Activated gamma-delta T cell (primary cell): ENCODE data around the gene FOXK1.
"Not testable (repeated sequence)": the region's sequence is repeated elsewhere in the genome, so short reads cannot be mapped to it uniquely, and the experiment has no call there.

Experiments
- DNase-seq: peaks from one replicate; lab custom pipeline; 2025; lab: John Stamatoyannopoulos, UW
- total RNA-seq, 2 donors: gene quantifications; one replicate each; lab custom pipeline; 2026; lab: John Stamatoyannopoulos, UW

Gene FOXK1
- total RNA-seq: 180 to 232 reads per million in 2 donors

GRCh38 chr7:4681886-4682620 lies at the start of gene FOXK1:
Gene FOXK1, plus strand, starts transcription at chr7:4682295. Its CDS starts 14 bp downstream, at chr7:4682309.
- peak; percentile 69 for DNase-seq

- no peak for DNase-seq
Measured at GRCh38 chr7:4633012-4633411, 49.1 kb upstream of the FOXK1 start.

- DNase-seq: no peak
Measured at GRCh38 chr7:4634166-4634565, 47.9 kb upstream of the FOXK1 start.

- no peak for DNase-seq
Measured at GRCh38 chr7:4638781-4639575, 43.1 kb upstream of the FOXK1 start.

- DNase-seq: no peak
Measured at GRCh38 chr7:4641091-4641666, 40.9 kb upstream of the FOXK1 start.

- peak; percentile 92 for DNase-seq
Measured at GRCh38 chr7:4641667-4642467, 40.2 kb upstream of the FOXK1 start.

GRCh38 chr7:4642468-4643203 lies 39.5 kb upstream of the FOXK1 start:
- DNase-seq: no peak

- DNase-seq: not testable (repeated sequence)
Measured at GRCh38 chr7:4643204-4643471, 39.0 kb upstream of the FOXK1 start.

- no peak for DNase-seq
Measured at GRCh38 chr7:4645246-4645645, 36.8 kb upstream of the FOXK1 start.

GRCh38 chr7:4648111-4648510 lies 34.0 kb upstream of the FOXK1 start:
- no peak for DNase-seq

- no peak for DNase-seq
Measured at GRCh38 chr7:4650433-4651047, 31.6 kb upstream of the FOXK1 start.

- DNase-seq: no peak
Measured at GRCh38 chr7:4653771-4654170, 28.3 kb upstream of the FOXK1 start.

- DNase-seq: no peak
Measured at GRCh38 chr7:4655311-4655710, 26.8 kb upstream of the FOXK1 start.

- no peak for DNase-seq
Measured at GRCh38 chr7:4655896-4656295, 26.2 kb upstream of the FOXK1 start.

- DNase-seq: no peak
Measured at GRCh38 chr7:4657640-4658417, 24.3 kb upstream of the FOXK1 start.

GRCh38 chr7:4659551-4660286 lies 22.4 kb upstream of the FOXK1 start:
- DNase-seq: no peak

GRCh38 chr7:4661871-4662270 lies 20.2 kb upstream of the FOXK1 start:
- no peak for DNase-seq

GRCh38 chr7:4663239-4664018 lies 18.7 kb upstream of the FOXK1 start:
- DNase-seq: no peak

GRCh38 chr7:4665661-4666060 lies 16.4 kb upstream of the FOXK1 start:
- DNase-seq: no peak
